Activated CD8-positive, alpha-beta T cell treated with anti-CD3 and anti-CD28 coated beads for 36 hours (primary cell): Measurements from ENCODE around the gene RAB3D. TPM values are rescaled to one million over a fixed set of nuclear protein-coding genes. Genes with fewer than 3 reads are reported as not detected.
A peak's percentile ranks its signal among the peaks of the same experiment; 100 is the strongest.

Source experiments
- ATAC-seq: fragments of 200-7000 bp; cut with Tn5 transposase; one replicate; pipeline ENCODE4 v1.10.0; 2021; ENCODE audit warnings: mild to moderate bottlenecking, moderate library complexity
- CTCF ChIA-PET: fragments of 350-600 bp; sonication (Branson Sonifier 250); formaldehyde crosslinking; loops from one replicate; lab custom pipeline; 2021; ENCODE audit warnings: antibody characterized with exemption; lab: Charles Lee
- POLR2A ChIA-PET: fragments of 350-600 bp; sonication (Branson Sonifier 250); formaldehyde crosslinking; loops from one replicate; lab custom pipeline; 2021; ENCODE audit warnings: antibody characterized with exemption; lab: Charles Lee
- DNase-seq: peaks from one replicate; pipeline ENCODE4 v3.0.0-alpha.2; 2020
- H3K27ac Mint-ChIP-seq: one replicate; pipeline ENCODE4 v1.8.0; 2021; ENCODE audit warnings: mild to moderate bottlenecking, mixed read lengths
- H3K27me3 Mint-ChIP-seq: one replicate; pipeline ENCODE4 v1.8.0; 2021; ENCODE audit warnings: mixed read lengths
- H3K36me3 Mint-ChIP-seq: one replicate; pipeline ENCODE4 v1.8.0; 2021; ENCODE audit warnings: low read depth, mixed read lengths
- H3K4me1 Mint-ChIP-seq: one replicate; pipeline ENCODE4 v1.8.0; 2021; ENCODE audit warnings: low read depth, mixed read lengths
- H3K4me3 Mint-ChIP-seq: one replicate; pipeline ENCODE4 v1.8.0; 2021; ENCODE audit warnings: mild to moderate bottlenecking, moderate library complexity, mixed read lengths
- H3K9me3 Mint-ChIP-seq: one replicate; pipeline ENCODE4 v1.8.0; 2021; ENCODE audit warnings: mixed read lengths
- CTCF ChIP-seq: fragments of 200-600 bp; IDR thresholded peaks from one replicate; pipeline ENCODE4 v1.8.0; 2022; ENCODE audit warnings: antibody characterized with exemption, mild to moderate bottlenecking
- intact Hi-C: fragments of 100-400 bp; cut with micrococcal nuclease; formaldehyde crosslinking; loops from one replicate; pipeline ENCODE4 v1.10.0; 2022
- total RNA-seq, 2 experiments: library from RNA; stranded (reverse); gene quantifications; one replicate each; pipeline ENCODE4 v1.2.3, GENCODE V29; 2021

Gene RAB3D
- total RNA-seq, 2 experiments from 2014 or later = 6.7 to 7.0 TPM

- no peaks in the 10 kb centered on the region for H3K27me3 Mint-ChIP-seq
- intact Hi-C loops = no loop called here
- no peak overlapping the region for H3K27ac Mint-ChIP-seq
- peaks cover 16% of the 10 kb centered on the region for H3K36me3 Mint-ChIP-seq
- H3K4me1 Mint-ChIP-seq = peaks cover 6% of the 10 kb centered on the region
- no peak overlapping the region for H3K4me3 Mint-ChIP-seq
- DNase-seq (no peak), ATAC-seq (no peak)
- POLR2A ChIA-PET = no interaction called here
- CTCF ChIA-PET = interaction anchor here (0.6 kb wide), 1 partner anchor 9 kb away, joined by 3 read pairs; no protein-coding TSS in a partner anchor
- TF ChIP-seq CTCF = no peak
- no peaks in the 10 kb centered on the region for H3K9me3 Mint-ChIP-seq
Observed at GRCh38 chr19:11332822-11333221, 6.6 kb downstream of the RAB3D start.

GRCh38 chr19:11331502-11331901 is 8.0 kb downstream of the RAB3D start:
- peaks cover 13% of the 10 kb centered on the region for H3K36me3 Mint-ChIP-seq
- TF ChIP-seq CTCF = no peak
- intact Hi-C loops = no loop called here
- ATAC-seq (no peak), DNase-seq (no peak)
- no peaks in the 10 kb centered on the region for H3K27me3 Mint-ChIP-seq
- H3K4me1 Mint-ChIP-seq = no peaks in the 10 kb centered on the region
- no peaks in the 10 kb centered on the region for H3K9me3 Mint-ChIP-seq
- ChIA-PET CTCF (interaction anchor here (0.9 kb wide), 1 partner anchor 38 kb away, joined by 3 read pairs; no protein-coding TSS in a partner anchor), POLR2A (no interaction called here)
- no peak overlapping the region for H3K27ac Mint-ChIP-seq
- H3K4me3 Mint-ChIP-seq = no peak overlapping the region

GRCh38 chr19:11330127-11330526 is 9.3 kb downstream of the RAB3D start:
- H3K4me3 Mint-ChIP-seq = no peak overlapping the region
- ATAC-seq = no peak
- no peaks in the 10 kb centered on the region for H3K9me3 Mint-ChIP-seq
- H3K27me3 Mint-ChIP-seq = no peaks in the 10 kb centered on the region
- POLR2A ChIA-PET = no interaction called here
- DNase-seq = no peak
- TF ChIP-seq CTCF = no peak
- no peaks in the 10 kb centered on the region for H3K4me1 Mint-ChIP-seq
- no peak overlapping the region for H3K27ac Mint-ChIP-seq
- H3K36me3 Mint-ChIP-seq = peaks cover 7% of the 10 kb centered on the region
- intact Hi-C loops = no loop called here
- CTCF ChIA-PET = no interaction called here

- DNase-seq (no peak), ATAC-seq (no peak)
- Mint-ChIP-seq H3K27ac (peak overlapping the region; percentile 49), H3K4me1 (peaks cover 18% of the 10 kb centered on the region), H3K27me3 (peaks cover 13% of the 10 kb centered on the region), H3K36me3 (no peaks in the 10 kb centered on the region), H3K4me3 (no peak overlapping the region), H3K9me3 (no peaks in the 10 kb centered on the region)
- no peak for TF ChIP-seq CTCF
- intact Hi-C loops = no loop called here
- POLR2A ChIA-PET = interaction anchor here (1.7 kb wide), 1 partner anchor 55 kb away, joined by 4 read pairs; no protein-coding TSS in a partner anchor
- CTCF ChIA-PET = interaction anchor here (1.2 to 2.7 kb wide), 2 partner anchors 14 to 31 kb away, joined by 3 to 6 read pairs; partner anchors contain the start of gene RAB3D
Observed at GRCh38 chr19:11325544-11325943, 13.9 kb downstream of the RAB3D start.

GRCh38 chr19:11324748-11325389 is 14.6 kb downstream of the RAB3D start:
- ChIA-PET CTCF (interaction anchor here (1.1 to 2.7 kb wide), 3 partner anchors 14 to 31 kb away, joined by 3 to 6 read pairs (median 3); partner anchors contain the start of genes RAB3D and TMEM205), POLR2A (interaction anchor here (0.8 to 1.7 kb wide), 3 partner anchors 10 to 56 kb away, joined by 3 to 4 read pairs (median 4); partner anchors contain the start of gene RAB3D)
- Mint-ChIP-seq H3K4me3 (peak overlapping the region; percentile 49), H3K27ac (peak overlapping the region; percentile 83), H3K27me3 (peaks cover 13% of the 10 kb centered on the region), H3K4me1 (peaks cover 18% of the 10 kb centered on the region), H3K9me3 (no peaks in the 10 kb centered on the region), H3K36me3 (no peaks in the 10 kb centered on the region)
- intact Hi-C loops = no loop called here
- no peak for DNase-seq
- no peak for TF ChIP-seq CTCF
- ATAC-seq = no peak
